Stimulated activated CD4-positive, alpha-beta T cell treated with anti-CD3 and anti-CD28 coated beads, TNF-alpha, amount 100 ng/mL, for 4 hours (primary cell): ENCODE results near the gene TRIO.

Experiments
- DNase-seq, 3 experiments: peaks; one replicate each; pipeline ENCODE4 v3.0.0-alpha.2; 2020; ENCODE audit warnings: low read depth in 3 of 3

TRIO gene

DNA sequence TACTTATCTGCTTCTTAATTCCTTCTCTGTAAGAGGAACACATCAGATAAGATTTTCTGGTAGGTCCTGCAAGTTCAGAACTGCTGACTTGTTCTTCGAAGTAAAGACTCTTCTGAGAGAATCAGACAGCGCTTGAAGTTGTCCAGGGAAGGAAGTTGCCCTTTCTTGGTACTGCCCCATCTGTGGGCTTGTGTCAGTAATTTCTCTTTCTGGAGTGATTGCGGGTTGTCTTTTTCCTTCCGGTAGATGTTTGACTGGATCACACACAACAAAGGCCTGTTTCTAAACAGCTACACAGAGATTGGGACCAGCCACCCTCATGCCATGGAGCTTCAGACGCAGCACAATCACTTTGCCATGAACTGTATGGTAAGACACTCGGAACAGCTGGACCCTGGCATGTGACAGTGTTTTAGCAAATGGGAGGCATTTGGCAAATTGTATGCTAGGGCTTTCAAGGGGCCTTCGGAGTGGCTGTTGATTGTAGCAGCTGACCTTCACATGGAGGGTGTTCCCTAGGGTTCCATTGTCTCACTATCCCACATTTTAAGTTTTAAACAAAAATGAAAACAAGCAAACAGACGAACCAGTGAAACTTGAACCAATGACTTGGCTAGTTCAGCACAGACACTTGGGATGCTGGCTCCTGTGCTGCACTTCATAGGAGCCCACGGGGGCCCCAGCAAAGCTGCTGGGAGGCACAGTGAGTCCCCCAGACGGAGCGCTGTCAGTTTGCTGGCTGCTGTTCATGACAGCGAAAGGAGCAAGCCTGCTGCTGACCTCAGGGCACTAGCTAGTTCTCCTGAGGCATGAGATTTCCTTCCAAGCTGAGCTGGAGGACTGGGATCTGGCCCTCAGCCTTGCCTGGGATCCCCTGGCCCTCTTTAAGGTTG, 149.9 kb downstream of the TRIO start:
- no peak for DNase-seq

DNA sequence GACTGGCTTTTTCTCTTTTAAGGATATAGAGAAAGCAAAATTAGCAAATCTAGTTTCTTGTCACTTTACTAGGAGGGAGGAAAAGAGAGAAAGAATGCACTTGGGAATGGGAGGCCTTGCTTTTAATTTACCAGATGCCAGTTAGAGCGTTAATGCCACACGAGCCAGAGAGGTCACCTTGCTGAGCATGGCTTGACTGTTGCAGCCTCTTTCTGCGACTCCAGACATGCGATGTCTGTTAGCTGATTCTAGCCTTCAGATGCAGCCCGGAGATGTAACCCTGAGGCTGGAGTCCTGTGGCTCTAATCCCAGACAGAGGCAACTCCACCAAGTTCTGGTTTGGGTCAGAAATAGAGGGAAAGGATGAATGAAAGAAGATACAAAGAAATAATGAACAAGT, 152.5 kb downstream of the TRIO start:
- DNase-seq = no peak

DNA sequence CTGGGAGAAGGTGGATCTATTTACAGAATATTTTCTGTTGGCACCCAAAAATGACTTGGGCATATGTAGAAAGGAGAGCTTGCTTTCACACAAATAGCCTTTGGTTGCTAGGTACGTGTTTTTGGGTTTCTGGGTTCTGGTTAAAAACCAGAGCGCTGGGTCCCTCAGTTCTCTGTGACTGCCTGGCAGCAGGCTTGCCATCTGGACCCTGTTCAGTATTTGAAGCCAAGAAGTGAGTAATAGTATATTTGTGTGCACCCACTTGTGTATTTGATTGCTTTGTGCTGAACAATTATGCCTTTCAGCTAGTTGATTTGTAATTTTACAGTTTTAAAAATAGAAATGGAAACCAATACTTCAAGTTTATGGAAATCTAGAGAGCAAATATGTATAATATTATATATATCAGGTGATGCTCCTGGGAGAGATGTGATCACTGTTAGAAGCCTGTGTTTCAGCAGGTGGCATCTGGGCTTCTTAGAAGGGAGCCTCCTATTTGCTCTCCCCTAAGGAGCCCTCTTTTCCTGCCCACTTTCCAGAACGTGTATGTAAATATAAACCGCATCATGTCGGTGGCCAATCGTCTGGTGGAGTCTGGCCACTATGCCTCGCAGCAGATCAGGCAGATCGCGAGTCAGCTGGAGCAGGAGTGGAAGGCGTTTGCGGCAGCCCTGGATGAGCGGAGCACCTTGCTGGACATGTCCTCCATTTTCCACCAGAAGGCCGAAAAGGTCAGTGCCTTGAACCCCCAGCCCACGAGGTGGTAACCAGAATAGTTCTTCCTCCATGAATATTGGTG, 153.6 kb downstream of the TRIO start:
- DNase-seq = no peak

DNA sequence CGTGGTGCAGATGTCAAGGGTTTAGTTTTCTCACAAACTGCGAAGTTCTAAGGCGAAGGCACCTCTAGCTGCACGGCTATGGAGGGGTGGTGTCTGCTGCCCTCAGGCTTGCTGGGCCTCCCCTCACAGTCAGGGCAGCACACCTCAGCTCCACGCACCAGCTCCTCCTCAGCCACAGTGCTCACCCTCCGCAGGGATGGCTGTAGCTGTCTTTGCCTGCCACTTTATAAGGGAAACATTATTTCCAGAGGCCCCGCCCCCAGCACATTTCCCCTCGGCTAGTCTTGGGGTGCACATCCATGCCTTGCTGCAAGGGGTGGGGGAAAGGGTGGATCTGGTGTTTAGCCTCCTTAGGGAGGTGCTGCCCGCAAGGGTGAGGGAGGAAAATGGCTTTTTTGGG, 154.6 kb downstream of the TRIO start:
- no peak for DNase-seq

GRCh38 chr5:14298126-14298847, 155.1 kb downstream of the TRIO start:
- no peak for DNase-seq

DNA sequence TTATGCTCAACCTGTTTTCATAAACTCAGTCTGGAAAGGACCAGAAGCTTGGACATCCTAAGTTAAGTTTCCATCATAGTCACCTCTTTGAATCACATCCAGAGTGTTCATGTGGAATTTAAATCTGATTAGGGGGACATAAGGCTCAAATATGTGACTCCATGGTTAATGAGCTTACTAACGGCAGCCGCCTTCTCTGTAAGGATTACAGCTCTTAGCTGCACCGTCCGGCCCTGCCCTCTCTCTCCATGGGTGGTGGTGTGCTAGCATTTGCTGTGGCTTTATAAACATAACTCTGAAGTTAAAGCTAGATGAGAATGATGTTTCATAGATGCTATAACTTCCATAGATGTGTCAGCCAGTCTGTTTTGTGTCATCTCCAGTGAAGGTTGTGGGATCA, 156.5 kb downstream of the TRIO start:
- DNase-seq = no peak

DNA sequence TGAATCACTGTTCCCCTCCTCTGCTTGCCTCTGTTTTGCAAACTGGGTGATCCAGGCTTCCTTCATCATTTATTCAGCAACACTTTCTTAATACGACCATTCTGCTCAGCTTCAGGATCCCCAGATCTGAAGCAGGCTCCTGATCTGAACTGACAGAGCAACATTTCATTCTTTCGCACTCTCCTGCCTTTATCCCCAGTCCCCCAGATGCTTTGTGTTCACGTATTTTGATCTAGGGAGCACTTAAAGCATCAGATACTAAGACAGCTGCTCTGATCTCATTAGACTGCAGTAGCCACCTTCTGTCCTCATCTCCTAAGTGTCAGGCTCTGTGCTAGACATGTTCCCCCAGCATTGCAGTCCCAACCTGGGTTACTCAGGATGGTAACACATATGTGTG, 158.0 kb downstream of the TRIO start:
- DNase-seq = no peak

GRCh38 chr5:14302330-14302729, 159.2 kb downstream of the TRIO start:
- DNase-seq = no peak

DNA sequence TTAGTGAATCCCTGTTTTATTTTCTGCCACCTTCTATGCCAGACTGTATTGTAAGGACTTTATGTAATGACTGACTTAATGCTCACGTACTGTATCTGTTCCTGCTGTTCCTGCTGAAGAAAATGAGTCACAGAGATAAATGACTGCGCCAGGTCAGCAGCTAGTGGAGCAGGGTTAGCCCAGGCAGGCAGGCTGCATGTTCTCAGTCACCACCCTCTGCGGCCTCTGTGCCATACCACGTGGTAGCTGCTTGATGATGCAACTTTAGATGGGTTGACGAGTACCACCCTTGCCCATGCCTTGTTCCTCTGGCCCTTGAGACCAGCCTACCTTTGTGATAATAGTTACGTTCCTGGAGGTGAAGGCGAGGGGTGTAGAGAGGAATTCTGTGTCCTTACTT, 161.9 kb downstream of the TRIO start:
- no peak for DNase-seq

- DNase-seq = no peak
Observed at GRCh38 chr5:14306329-14306815, 163.2 kb downstream of the TRIO start.

DNA sequence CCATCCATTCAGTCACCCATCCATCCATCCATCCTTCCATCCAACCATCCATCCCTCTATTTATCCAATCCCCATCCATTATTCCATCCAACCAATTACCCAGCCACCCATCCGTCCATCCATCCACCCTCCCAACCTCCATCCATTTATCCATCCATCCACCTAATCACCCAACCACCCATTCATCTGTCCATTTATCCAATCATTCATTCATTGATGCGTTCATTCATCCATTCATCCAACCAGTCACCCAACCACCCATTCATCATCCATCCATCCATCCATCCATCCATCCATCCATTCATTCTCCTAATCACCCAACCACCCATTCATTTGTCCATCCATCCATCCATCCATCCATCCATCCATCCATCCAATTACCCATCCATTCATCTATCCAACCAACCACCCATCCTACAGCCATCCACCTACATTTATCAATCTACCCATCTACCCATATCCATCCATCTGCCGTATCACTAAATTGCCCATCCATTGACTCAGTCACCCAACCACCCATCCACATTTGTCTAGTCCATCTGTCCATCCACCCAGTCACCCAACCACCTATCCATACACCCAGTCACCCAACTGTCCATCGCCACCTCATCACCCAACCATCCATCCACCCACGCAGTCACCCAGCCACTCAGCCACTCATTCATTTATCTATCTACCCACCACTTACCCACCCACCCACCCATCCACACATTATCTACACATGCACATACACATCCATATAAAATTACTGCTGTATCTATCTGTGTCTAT, 165.4 kb downstream of the TRIO start:
- no peak for DNase-seq

DNA sequence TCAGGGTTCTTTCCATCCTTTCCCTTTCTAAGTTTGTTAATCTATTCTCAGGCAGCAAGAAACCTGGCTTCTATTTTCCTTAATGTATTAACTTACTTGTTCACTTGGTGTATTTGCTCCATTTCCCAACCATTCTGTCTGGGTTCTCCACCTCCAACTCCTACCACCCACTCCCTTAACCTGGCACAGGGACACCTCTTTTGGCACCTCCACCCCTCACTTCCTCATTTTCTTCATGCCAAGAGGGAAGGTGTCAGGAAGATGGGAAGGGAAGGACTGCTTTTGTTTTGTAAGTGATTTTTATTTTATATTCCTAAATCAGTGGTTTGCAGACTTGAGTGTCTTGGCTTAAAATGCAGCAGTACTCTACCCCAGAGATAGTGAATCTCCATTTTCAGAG, 166.1 kb downstream of the TRIO start:
- no peak for DNase-seq

DNA sequence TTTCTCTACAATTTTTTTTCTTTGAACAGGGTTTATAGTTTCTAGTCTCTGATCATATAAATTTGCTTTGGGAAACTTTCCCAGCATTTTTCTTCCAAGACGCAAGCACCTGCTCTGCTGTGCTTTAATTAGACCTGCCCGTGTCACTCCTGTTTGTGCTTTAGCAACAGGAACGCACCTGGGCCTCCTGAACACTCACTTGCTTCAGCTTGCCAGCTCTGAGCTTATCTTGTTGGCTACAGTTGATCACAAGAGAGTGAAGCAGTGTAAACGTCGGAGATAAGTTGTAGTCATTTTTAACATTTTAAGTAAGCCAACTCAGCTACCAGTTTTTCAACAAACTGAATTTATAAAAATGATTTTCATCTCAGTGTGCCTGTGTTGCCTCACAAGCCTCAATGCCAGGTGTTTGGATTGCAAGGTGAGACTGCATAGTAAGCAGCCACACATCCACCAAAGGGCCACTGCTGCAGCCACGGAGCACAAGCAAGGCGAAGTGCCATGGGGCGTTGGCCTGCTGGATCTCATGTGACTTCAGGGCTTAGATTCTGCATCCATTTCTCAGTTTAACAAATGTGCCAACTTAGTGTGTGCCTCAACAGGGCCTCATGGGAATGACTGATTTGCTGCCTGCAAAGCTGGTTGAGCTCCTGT, 166.9 kb downstream of the TRIO start:
- no peak for DNase-seq

DNA sequence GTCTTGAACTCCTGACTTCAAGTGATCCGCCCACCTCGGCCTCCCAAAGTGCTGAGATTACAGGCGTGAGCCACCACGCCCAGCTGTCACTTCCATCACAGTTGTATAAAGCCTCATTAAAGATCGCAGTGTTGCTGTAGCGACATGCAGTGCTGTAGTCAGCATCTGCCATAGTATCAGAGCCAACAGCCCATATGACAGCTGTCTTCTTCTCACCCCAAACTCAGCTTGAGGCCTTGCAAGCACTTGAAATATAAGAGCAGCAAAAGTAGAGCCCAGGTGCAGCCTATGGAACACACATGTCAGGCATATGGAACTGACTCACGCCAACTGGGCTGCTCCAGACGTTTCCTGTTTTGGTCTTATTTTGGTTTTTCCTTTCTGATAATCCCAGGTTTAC, 167.8 kb downstream of the TRIO start:
- no peak for DNase-seq

- no peak for DNase-seq
Observed at GRCh38 chr5:14313986-14314690, 171.0 kb downstream of the TRIO start.

DNA sequence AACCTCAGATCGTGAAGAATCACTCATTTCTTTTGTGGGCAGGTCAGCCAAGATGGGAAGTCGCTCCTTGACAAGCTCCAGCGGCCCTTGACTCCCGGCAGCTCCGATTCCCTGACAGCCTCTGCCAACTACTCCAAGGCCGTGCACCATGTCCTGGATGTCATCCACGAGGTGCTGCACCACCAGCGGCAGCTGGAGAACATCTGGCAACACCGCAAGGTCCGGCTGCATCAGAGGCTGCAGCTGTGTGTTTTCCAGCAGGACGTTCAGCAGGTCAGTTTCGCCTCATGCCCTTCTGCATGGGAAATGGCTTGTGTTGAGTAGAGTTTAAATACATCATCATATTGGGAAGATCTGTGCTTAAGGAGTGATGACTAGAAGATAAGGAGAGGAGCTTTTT, 173.3 kb downstream of the TRIO start:
- DNase-seq = no peak

GRCh38 chr5:14319102-14319501, 176.0 kb downstream of the TRIO start:
- DNase-seq = no peak

GRCh38 chr5:14321936-14322335, 178.8 kb downstream of the TRIO start:
- no peak for DNase-seq

DNA sequence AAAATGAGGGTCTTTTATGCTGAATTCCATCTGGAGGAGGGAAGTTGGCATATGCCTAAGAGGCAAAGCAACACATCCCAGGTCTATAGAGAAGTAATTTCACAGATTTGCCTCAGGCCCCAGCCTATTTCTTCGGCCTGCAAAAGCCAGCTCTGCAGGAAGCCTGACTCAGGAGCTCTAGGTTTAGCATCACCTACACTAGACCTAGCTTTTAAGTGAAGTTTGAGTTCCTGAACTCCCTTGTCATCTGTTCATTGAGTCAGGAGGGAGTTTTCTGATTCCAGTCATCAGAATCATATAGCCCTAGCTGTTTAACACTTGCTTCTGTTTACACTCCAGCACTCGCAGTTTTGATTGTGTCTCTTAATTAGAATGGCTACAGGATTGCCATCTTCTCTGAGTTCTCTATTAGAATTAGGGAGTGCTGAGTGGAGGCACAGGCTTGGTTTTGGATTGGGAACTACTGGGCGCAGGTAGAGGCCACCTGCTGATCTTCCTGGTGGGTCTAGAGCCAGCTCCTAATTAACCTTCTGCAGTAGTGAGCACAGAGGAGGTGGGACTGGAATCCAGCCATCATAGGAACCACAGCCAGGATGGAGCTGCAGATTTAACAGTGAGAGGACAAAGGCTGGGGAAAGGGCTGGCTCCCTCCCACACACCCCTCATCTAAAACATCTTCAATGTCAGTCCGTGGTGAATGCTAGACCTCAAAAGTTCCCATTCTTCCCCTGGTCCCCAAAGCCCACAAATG, 179.5 kb downstream of the TRIO start:
- no peak for DNase-seq

DNA sequence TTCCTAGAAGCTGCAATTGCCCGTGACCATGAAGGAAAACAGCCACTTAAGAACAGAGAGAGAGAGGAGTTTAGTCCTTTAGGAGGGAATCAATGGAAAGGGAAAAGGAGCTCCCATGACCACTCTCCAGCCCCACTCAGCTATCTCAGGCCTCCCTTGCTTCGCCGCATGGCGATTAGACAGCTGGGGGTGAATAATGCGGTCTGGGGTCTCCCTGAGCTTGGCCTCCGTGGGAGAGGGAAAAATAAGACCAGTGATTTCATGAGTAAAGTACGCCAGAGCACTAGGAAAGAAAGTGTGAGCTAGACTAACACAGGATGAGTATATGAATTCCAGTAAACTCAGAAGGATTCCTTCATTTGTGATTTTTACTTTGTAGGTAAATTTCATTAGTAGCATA, 180.3 kb downstream of the TRIO start:
- DNase-seq = no peak
